ENCODE data around the gene SLC12A7. TPM values are rescaled to one million over a fixed set of nuclear protein-coding genes. Genes with fewer than 3 reads are reported as not detected.

SLC12A7 gene
- total RNA-seq, 1 experiment from 2014 or later: 28.1 TPM

GRCh38 chr5:1143670-1143951 is 31.7 kb upstream of the SLC12A7 start (continued):
- TF ChIP-seq ATF2 (CRISPR knock-in tag; IDR thresholded peaks at IDR 0.05; ENCODE audit: borderline replicate concordance, low read depth) (no peak), OVOL2 (CRISPR knock-in tag; IDR thresholded peaks at IDR 0.05; ENCODE audit: borderline replicate concordance) (no peak)

- H3K27me3 Mint-ChIP-seq (ENCODE audit: low read depth): no peaks in the 10 kb centered on the region
- CTCF ChIA-PET: interaction anchor here (0.8 to 2.1 kb wide), 3 partner anchors 12 to 219 kb away, joined by 3 to 9 read pairs (median 4); no protein-coding TSS in a partner anchor
Measured at GRCh38 chr5:1142886-1143669, 31.2 kb upstream of the SLC12A7 start.

More at GRCh38 chr5:1142886-1143669, 31.2 kb upstream of the SLC12A7 start:
- ATAC-seq (no peak), DNase-seq (ENCODE audit: low spot score) (no peak)
- H3K4me1 Mint-ChIP-seq: peaks cover 9% of the 10 kb centered on the region; the same call in 1 of the 2 replicates
- POLR2A ChIA-PET: no interaction called here
- H3K27ac Mint-ChIP-seq: no peak overlapping the region
- no peaks in the 10 kb centered on the region for H3K9me3 Mint-ChIP-seq
- TF ChIP-seq RELA (CRISPR knock-in tag; IDR thresholded peaks at IDR 0.05; ENCODE audit: borderline replicate concordance): no peak
- TF ChIP-seq ZNF263 (CRISPR knock-in tag; IDR thresholded peaks at IDR 0.05; ENCODE audit: low read depth): no peak
- no peak for TF ChIP-seq RORB (CRISPR knock-in tag; IDR thresholded peaks at IDR 0.05)
- TF ChIP-seq FOXJ3 (CRISPR knock-in tag; IDR thresholded peaks at IDR 0.05; ENCODE audit: borderline replicate concordance): no peak
- TF ChIP-seq ZNF281 (CRISPR knock-in tag; IDR thresholded peaks at IDR 0.05): no peak
- no peak for TF ChIP-seq USF1 (CRISPR knock-in tag; IDR thresholded peaks at IDR 0.05)
- no peak for TF ChIP-seq GRHL2 (CRISPR knock-in tag; IDR thresholded peaks at IDR 0.05; ENCODE audit: insufficient replicate concordance, severe bottlenecking)
- TF ChIP-seq EMX1 (CRISPR knock-in tag; IDR thresholded peaks at IDR 0.05): no peak
- no peak for TF ChIP-seq IRF1 (CRISPR knock-in tag; IDR thresholded peaks at IDR 0.05)
- TF ChIP-seq GABPB1 (CRISPR knock-in tag; IDR thresholded peaks at IDR 0.05): no peak
- no peak for TF ChIP-seq CTCF (IDR thresholded peaks at IDR 0.05)
- no peak for TF ChIP-seq FOXK1 (CRISPR knock-in tag; IDR thresholded peaks at IDR 0.05)
- no peak for TF ChIP-seq ZSCAN18 (CRISPR knock-in tag; IDR thresholded peaks at IDR 0.05)
- no peak for TF ChIP-seq JUN (CRISPR knock-in tag; IDR thresholded peaks at IDR 0.05)
- H3K4me3 Mint-ChIP-seq: no peak overlapping the region
- H3K36me3 Mint-ChIP-seq: no peaks in the 10 kb centered on the region
